Epithelial cell of proximal tubule (primary cell): ENCODE data around the gene FANCL. TPM values are rescaled to one million over a fixed set of nuclear protein-coding genes. Genes with fewer than 3 reads are reported as not detected.
"Not testable (repeated sequence)": the region's sequence is repeated elsewhere in the genome, so short reads cannot be mapped to it uniquely, and the experiment has no call there.

Source experiments
- DNase-seq: peaks from one replicate; pipeline ENCODE4 v3.0.0-alpha.2; 2011; ENCODE audit warnings: low read depth
- H3K4me3 ChIP-seq: 2 replicates; pipeline ENCODE4 v1.5.1; 2011; ENCODE audit warnings: low read depth, mild to moderate bottlenecking, low read length
- total RNA-seq: library from RNA; depleted of rRNA; stranded (reverse); fragments of >200 nt; gene quantifications from 2 replicates; pipeline ENCODE4 v1.2.3, GENCODE V29; 2015
- TF ChIP-seq, protein P1 (sequence below): conservative IDR thresholded peaks from 2 replicates; pipeline ENCODE4 v1.5.1; 2012; ENCODE audit warnings: low read depth, mild to moderate bottlenecking, low read length

The FANCL gene
- total RNA-seq, 1 donor from 2014 or later: 29.5 TPM

DNA sequence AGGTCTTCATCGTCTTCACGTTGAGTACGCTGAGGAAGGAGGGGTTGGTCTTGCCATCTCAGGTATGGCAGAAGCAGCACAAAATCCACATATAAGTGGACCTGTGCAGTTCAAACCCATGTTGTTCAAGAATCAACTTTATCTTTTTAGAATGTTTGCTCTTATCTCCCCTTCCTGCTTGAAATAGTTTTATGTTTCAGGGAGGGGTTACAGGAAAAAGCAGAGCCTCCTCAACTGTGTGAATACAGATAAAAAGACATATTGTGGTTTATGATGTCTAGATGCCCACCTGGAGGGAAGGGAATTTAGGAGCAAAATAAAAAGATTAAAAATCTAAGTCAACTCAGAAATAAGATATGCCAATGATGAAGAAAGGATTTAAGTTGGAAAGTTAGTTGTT lies 118.6 kb downstream of the FANCL start:
- TF ChIP-seq, protein P1, sequence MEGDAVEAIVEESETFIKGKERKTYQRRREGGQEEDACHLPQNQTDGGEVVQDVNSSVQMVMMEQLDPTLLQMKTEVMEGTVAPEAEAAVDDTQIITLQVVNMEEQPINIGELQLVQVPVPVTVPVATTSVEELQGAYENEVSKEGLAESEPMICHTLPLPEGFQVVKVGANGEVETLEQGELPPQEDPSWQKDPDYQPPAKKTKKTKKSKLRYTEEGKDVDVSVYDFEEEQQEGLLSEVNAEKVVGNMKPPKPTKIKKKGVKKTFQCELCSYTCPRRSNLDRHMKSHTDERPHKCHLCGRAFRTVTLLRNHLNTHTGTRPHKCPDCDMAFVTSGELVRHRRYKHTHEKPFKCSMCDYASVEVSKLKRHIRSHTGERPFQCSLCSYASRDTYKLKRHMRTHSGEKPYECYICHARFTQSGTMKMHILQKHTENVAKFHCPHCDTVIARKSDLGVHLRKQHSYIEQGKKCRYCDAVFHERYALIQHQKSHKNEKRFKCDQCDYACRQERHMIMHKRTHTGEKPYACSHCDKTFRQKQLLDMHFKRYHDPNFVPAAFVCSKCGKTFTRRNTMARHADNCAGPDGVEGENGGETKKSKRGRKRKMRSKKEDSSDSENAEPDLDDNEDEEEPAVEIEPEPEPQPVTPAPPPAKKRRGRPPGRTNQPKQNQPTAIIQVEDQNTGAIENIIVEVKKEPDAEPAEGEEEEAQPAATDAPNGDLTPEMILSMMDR: no peak
- no peak overlapping the region for H3K4me3 ChIP-seq
- no peak for DNase-seq

DNA sequence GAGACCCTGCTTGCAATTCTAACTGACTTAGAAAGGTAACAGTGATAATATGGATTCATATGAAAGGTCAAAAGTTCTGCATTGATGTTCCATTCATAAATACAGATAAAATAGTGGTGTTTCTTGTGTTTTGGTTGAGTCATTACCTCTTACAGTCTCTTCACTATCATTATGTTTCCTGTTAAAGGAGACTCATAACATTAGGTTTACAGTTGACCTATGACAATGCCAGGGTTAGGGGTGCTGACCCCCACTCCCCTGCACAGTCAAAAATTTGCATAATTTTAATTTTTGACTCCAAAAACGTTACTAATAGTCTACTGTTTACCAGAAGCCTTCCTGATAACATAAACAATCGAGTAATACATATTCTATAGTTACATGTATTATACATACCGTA lies 119.1 kb downstream of the FANCL start:
- DNase-seq: no peak
- H3K4me3 ChIP-seq: no peak overlapping the region
- TF ChIP-seq, protein P1: no peak

DNA sequence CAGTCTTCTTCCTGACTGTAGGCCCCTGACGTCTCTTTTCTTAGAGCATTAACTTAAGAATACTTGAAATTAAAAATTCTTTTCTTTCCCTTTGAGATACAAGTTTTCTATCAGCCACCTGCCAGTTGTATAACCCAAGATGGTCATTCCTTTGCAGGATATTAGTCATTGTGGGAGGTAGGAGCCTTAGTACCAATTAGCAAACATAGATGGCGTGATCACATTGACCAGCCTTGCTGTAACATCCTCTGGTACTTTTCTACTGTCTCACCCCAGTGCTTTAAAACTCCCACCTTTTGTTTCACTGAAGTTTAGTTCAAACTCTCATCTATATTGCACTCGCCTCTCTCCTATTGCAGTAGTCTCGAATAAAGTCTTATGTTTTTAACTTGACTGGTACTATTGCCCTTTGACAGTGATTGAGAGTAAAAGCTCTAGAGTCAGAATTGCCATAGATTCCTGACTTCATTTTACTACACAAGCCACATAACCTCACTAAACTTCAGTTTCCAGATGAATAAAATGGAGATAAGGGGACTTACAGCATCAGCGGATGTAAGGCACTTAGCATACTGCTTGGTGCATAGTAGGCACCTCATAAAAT lies 120.4 kb downstream of the FANCL start:
- H3K4me3 ChIP-seq: no peak overlapping the region
- TF ChIP-seq, protein P1: no peak

DNA sequence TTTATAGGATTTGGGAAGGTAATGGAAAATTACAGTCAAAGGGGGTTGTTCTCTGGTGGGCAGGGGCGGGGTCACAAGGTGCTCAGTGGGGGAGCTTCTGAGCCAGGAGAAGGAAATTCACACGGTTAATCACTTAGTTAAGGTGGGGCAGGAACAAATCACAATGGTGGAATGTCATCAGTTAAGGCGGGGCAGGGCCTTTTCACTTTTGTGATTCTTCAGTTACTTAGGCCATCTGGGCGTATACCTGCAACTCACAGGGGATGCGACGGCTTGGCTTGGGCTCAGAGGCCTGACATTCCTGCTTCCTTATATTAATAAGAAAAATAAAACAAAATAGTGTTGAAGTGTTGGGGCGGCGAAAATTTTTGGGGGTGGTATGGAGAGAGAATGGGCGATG lies 127.6 kb downstream of the FANCL start:
- not testable (repeated sequence) for H3K4me3 ChIP-seq, DNase-seq

More for the DNA sequence above, 120.4 kb downstream of the FANCL start:
- no peak for DNase-seq

DNA sequence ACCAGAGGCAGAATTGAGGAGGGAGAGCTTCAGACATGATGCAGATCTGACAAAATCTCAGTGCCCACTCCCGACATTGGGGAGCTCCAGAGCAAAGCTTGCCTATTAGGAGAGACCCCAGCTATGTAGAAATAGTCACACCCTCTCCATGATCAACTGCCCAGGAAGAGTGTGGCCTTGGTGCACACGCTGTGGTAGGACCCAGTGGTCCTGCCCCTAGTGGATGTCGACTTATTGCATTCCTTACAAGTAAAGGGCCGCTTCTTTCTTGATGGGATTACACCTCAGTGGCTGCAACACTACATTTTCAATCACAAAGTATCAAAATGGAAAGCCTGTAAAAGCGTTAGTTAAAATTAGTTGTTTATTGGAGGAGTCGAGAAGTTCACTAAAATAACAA lies 130.4 kb downstream of the FANCL start:
- no peak for DNase-seq
- TF ChIP-seq, protein P1: no peak
- no peak overlapping the region for H3K4me3 ChIP-seq

DNA sequence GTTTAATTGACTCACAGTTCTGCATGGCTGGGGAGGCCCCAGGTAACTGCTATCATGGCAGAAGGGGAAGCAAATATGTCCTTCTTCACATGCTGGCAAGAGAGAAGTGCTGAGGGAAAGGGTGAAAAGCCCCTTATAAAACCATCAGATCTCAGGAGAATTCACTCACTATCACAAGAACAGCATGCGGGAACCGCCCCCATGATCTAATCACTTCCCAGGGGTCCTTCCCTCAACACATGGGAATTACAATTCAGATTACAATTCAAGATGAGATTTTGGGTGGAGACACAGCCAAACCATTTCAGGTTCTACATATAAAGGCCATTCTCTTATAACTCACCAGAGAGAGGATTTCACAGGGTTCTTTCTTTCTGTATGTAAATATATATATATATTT lies 131.6 kb downstream of the FANCL start:
- H3K4me3 ChIP-seq: no peak overlapping the region
- no peak for DNase-seq
- TF ChIP-seq, protein P1: no peak

Other genes with a start within 250 kb of the FANCL start
- 25.3 and 29.0 TPM in 2 replicates for gene VRK2, start 194.5 kb downstream of the FANCL start, total RNA-seq